NB4 (cell line): ENCODE results near the gene MFSD6.

Experiments used
- DNase-seq: peaks from one replicate; pipeline ENCODE4 v3.0.0; 2010; ENCODE audit warnings: low read depth
- H3K4me3 ChIP-seq: one replicate; pipeline ENCODE4 v1.5.1; 2011; ENCODE audit warnings: mild to moderate bottlenecking, low read depth, low read length, moderate library complexity
- MYC ChIP-seq: IDR thresholded peaks from 2 replicates; pipeline ENCODE4 v1.6.1; 2011; ENCODE audit warnings: low read depth, low read length
- POLR2A ChIP-seq: IDR thresholded peaks from 2 replicates; pipeline ENCODE4 v1.6.1; 2011; ENCODE audit warnings: mild to moderate bottlenecking; ENCODE audit not compliant: insufficient read length; ENCODE audit errors: extremely low read depth
- TF ChIP-seq, protein P1 (sequence below): IDR thresholded peaks from 2 replicates; pipeline ENCODE4 v1.6.1; 2011; ENCODE audit warnings: low read depth, low read length
- TF ChIP-seq, protein P2 (sequence below): IDR thresholded peaks from one replicate; pipeline ENCODE4 v1.5.1; 2012; ENCODE audit warnings: low read depth, low read length

The MFSD6 gene

DNA sequence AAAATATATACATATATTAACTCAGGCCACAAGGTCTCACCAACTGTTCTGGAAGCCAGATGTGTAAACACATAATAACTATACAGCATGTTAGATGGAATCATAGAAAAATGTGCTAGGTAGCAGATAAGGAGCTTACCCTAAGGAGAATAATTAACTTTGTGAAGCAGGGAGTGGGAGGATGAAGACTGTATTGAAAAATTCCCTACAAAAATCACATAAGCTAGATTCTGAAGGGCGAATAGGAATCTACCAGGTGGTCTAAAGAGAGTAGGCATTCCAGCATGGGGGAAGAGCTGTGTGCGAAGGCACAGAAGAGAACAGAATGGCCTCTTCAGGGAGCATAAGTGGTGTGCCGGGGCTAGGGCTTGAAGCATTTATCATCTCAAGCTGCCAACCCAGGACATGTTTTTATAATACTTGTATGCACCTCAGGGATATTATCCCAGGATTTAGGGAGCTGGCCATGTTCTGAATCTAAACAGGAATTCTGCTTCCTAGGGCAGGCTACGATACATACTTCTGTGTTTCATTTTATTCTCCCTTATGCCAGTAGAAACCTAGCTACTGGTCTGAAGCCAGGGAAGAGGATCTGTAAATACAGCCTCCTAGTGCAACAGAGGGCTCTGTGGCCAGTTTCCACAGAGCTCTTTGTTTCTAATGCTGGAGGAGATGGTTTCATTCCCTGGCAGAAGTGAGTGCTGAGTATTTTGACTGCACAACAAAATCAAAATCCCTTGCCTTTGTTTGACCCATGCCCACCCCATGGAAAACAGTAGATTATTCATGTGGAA, 69.7 kb downstream of the MFSD6 start:
- no peak overlapping the region for H3K4me3 ChIP-seq
- TF ChIP-seq POLR2A (no peak), MYC (no peak)
- TF ChIP-seq, protein P1, sequence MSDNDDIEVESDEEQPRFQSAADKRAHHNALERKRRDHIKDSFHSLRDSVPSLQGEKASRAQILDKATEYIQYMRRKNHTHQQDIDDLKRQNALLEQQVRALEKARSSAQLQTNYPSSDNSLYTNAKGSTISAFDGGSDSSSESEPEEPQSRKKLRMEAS = no peak
- no peak for DNase-seq

DNA sequence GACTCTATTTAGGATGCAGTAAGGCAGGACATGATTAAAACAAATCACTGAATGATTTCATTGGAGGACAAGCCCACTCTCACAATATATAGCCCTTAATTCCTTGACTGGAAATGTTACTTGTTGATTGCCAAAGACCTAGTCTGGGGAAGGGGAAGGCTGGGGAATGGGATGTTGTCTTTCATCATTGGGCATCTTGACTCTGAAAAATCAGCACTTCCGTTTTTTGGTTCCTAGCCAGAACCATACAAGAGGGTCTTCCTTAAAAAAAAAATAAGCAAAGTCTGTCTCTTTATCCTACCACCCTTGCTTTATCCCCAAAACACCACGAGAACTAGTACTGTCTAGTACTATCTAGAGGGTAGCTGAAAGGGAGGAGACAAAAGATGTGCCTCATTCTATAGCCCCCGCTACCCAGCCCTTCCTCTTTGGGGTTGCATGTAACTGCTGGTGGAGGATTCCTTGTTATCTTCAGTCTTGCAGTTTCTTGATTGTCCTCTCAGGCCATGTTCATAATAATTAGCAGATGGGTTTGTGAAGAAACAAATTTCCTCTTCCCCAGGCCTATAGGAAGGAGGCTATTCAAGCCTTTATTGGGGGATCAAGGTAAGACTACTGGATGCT, 70.5 kb downstream of the MFSD6 start:
- DNase-seq = no peak
- no peak overlapping the region for H3K4me3 ChIP-seq
- no peak for TF ChIP-seq MYC
- TF ChIP-seq POLR2A = no peak
- TF ChIP-seq, protein P1 = no peak
- TF ChIP-seq, protein P2, sequence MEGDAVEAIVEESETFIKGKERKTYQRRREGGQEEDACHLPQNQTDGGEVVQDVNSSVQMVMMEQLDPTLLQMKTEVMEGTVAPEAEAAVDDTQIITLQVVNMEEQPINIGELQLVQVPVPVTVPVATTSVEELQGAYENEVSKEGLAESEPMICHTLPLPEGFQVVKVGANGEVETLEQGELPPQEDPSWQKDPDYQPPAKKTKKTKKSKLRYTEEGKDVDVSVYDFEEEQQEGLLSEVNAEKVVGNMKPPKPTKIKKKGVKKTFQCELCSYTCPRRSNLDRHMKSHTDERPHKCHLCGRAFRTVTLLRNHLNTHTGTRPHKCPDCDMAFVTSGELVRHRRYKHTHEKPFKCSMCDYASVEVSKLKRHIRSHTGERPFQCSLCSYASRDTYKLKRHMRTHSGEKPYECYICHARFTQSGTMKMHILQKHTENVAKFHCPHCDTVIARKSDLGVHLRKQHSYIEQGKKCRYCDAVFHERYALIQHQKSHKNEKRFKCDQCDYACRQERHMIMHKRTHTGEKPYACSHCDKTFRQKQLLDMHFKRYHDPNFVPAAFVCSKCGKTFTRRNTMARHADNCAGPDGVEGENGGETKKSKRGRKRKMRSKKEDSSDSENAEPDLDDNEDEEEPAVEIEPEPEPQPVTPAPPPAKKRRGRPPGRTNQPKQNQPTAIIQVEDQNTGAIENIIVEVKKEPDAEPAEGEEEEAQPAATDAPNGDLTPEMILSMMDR = no peak

DNA sequence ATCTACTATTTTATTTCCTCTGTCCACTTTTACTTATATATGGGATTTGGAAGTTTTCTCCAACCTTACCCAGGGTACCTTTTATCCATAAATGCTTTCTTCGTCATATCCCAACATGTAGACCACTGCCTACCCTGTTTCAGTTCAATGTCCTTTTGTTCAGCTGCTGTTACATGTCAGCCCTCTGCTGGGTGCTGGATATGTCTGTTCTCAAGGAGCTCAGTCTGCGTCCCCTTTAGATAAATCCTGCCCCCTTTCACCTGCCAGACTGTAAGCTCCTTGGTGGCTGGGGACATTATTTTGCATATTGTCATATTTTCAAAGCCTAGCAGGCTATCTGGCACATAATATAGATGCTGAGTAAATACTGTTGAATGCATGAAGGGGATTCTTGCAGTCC, 73.2 kb downstream of the MFSD6 start:
- no peak for DNase-seq
- TF ChIP-seq, protein P2 = no peak
- TF ChIP-seq POLR2A (no peak), MYC (no peak)
- TF ChIP-seq, protein P1 = no peak
- H3K4me3 ChIP-seq = no peak overlapping the region

DNA sequence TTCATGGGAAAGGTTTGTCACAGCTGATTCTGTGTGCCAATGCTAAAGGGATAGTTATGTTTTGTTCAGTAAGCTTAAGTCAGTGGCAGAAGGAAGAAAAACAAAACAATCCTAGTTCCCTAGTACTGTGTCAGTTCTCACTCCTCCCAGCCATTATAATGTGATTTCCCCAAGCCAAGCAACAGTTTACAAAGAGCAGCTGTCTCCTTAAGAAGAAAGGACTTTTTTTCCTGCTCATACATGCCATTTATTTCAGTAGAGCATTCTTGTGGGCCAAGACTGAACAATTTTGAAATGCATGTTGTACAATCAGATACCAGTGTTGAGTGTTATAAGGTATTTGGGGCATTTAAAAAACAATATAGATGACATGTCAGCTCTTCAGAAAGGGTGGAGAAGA, 74.3 kb downstream of the MFSD6 start:
- H3K4me3 ChIP-seq = no peak overlapping the region
- no peak for DNase-seq
- no peak for TF ChIP-seq MYC
- TF ChIP-seq, protein P2 = no peak

DNA sequence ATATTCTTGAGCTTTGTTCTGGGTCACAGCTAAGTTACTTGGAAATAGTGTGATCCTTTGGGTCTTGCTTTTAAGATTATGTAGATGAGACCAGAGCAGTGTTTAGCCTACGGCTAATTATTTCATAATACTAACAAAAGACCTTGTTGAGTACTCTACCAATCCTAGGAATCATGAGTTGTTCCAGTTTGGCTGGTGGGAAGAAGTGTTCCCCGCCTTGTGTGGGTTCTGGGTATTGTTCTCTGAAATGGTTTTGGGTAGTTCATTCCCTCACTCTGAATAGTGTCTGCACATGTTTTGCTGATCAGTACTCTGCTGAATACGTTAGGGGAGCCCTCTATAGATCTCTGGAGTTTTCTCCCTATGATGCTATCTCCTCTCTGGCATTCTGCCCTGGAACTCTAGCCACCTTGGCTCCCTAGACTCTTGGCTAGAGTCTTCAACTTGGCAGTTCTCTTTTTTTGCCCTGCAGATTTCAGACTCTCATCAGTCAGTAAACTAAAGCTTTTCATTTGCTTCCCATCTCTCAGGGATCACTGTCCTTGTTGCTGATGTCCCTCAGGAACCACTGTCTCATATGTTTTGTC, 78.0 kb downstream of the MFSD6 start:
- DNase-seq = no peak
- no peak overlapping the region for H3K4me3 ChIP-seq
- TF ChIP-seq MYC = no peak
- TF ChIP-seq, protein P2 = no peak
- TF ChIP-seq, protein P1 = no peak
- no peak for TF ChIP-seq POLR2A

DNA sequence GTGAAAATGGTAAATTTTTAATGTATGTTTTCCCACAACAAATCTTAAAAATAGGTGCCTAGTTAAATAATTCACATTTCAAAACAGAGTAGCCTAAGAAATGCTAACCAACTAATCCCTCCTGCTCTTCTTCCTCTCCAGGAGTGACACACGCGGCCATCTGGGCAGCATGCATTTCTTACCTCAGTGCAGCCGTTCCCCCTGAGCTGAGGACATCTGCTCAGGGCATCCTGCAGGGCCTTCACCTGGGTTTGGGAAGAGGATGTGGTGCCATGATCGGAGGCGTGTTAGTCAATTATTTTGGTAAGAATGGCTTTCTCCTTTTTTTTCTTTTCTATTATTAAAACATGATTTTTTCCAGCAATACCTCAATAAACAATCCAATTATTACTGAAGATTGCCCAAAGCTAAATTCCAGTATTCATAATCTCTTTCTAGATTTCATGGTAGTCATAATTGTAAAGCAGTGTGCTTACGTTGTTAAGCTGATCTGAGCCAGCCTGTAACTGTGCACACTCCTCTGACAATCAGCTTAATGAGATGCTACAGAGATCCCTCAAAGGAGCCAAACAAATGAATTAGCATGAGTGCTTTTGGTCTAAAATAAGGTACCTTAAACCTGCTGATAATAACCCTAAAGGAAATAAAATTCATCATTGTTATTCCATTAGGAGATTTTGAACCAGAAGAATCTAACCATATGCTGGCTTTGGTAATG, 80.5 kb downstream of the MFSD6 start:
- DNase-seq = no peak
- no peak overlapping the region for H3K4me3 ChIP-seq
- no peak for TF ChIP-seq MYC
- TF ChIP-seq, protein P2 = no peak
- TF ChIP-seq POLR2A = no peak
- TF ChIP-seq, protein P1 = no peak
